ENCODE data around the gene NDUFA8.

NDUFA8 gene

DNA sequence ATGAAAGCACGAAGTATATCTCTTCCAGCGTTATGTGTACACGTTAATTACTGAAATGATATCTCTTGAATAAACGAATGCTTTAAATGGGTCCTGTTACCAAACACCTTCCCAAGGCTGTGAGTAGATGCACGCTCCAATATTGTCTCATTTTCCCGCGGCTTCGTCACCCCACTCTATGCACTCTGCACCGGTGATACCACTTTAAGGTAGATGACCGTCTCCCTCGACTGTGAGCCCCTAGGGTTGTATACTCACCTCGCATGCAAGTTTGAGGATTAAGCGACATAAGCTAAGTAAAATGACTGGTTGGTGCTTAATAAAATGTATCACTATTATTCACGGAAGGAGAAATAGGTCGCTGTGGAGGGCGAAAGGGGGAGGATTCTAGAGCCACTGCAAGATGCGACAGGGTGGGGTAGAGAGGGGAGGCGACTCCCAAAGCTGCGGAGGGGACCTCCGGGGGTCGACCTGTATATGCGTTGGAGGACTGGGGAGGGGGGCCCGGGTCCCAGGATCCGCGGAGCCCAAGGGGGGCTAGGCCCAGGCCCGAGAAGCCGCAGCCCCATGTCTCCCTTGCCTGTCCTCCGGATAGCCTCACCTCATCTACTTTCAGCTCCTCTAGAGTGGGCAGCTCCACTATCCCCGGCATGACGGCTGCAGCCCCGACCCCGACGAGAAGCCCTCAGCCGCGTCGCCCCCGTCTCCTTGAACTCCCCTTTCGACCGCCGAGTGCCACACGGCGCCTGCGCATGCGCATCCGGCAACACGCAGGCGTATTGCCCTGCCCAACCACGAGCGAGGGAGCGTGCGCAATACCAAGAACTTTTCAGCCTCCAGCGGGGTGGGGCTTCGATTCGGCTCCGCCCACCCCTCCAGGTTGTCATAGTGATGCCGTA lies at the start of gene NDUFA8, which contains the start of gene MORN5:
NDUFA8 (minus strand) TSS at position 754 of the 899 bp plus-strand sequence; CDS start at position 652, 102 bp downstream.
MORN5 (plus strand) TSS at position 883 of the 899 bp plus-strand sequence. CDS start 65 bp downstream, outside the sequence.
- peak; percentile 95 for DNase-seq

DNA sequence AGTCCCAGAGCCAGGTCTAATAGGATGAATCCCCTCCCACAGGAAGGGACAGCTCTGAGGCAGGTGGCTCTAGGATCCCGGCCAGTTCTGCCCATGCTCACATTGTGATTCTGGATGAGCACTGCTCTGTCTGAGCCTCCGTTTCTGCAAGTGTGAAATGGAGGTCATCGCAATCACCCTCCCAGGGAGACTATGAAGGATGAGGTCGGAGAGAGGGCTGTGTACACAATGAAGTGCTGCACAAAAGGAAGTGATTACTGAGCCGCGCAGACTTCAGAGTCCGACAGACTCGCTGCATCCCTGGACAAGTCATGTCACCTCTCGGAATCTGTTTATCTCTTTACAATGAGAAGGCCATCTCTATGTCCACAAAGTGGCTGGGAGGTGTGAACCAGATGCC lies 47.5 kb upstream of the NDUFA8 start:
- DNase-seq: no peak

DNA sequence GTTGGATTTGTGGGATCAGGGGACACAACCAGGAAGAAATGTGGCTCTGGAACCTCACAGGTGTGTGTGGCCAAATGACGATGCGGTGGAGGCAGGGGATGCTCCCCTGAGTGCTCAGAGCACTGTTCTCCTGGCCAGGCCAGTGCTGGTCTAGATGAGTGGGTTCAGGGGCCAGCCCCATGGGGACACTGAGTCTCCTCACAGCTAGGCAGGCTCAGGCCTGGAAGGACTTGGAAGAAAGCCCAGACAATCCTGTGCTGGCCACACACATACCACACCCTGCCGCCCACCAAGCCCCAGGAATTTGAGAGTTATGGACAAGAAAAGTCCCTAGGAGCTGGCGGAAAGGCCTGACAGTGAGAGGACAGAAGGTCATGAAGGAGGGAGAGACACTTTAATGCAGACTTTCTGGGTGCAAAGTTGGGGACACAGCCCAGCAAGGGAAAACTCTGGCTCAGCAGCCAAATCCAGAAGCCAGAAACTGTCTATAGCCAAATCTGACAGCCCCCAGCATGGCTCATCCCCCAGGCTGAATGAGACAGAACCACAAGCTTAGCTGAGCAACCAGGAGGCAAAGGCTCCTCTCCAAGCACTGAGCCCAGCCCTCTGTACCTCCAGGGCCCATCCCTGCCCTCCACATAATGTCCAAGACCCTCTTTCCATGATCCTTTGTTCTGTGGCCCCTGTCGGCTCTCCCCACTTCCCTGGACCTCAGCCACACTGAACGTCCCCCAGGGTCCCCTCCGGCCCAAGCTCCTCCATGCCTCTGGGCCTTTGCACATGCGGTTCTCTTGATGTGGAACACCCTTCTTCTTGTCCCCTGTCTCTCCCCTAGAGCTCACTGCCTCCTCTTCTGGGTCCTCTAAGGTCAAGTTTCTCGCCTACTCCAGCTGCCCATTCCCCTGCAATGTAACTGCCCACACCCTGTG lies 46.8 kb upstream of the NDUFA8 start:
- DNase-seq: peak; percentile 41

DNA sequence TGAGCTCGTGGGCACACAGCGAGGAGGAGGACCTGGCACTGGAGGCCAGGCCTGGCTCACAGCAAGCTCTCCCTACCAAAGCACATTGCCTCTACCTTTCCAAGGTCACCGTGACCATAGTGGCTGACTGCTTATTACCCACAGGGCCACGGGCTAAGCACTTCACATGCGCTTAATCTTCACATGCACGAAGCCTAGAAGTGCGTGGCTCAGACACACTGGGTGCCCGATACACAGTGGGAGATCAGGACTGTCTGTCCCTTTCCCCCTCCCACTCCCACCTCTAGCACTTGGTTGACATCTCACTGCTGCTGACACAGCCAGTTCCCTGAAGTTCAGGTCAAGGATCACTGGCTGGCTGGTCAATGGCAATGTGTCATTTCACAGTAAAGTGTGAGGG lies 45.6 kb upstream of the NDUFA8 start:
- DNase-seq: no peak

DNA sequence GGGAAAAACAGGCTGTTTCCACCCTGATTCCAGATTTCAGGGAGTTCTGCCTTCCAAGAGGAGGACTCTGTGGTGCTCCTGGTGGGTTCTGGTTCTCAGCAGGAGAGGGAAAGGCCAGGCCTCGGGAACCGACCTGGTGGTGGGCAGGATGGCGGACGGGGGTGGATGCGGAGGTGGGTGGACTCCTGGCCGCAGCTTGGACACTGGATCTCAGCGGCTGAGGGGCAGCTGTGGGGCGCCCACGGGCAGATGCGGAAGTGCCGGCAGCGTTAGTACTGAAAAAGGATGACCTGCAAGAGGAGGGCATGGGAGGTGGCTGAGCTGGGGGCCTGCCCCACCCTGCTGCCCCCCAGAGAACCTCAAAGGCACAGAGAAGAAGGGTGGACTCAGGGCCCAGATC lies 44.9 kb upstream of the NDUFA8 start:
- DNase-seq: no peak

DNA sequence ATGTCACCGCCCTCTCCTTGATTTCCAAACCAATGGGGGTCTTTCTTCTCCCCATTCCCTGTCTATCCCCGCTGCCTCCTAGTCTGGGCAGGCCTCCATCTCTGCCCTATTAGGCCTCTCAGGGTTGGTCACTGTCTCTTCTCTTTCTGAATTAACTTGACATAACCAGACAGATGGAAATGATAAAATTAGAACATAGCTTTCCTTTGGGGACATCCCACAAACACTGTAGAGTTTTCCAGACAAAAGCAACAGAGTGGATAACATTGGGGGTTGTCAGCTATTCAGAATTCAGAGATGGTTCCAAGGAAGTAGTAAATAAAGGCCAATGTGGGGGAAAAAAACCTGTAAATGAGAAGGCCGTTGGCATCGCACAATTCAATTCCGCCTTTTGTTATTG lies 44.5 kb upstream of the NDUFA8 start:
- DNase-seq: no peak

DNA sequence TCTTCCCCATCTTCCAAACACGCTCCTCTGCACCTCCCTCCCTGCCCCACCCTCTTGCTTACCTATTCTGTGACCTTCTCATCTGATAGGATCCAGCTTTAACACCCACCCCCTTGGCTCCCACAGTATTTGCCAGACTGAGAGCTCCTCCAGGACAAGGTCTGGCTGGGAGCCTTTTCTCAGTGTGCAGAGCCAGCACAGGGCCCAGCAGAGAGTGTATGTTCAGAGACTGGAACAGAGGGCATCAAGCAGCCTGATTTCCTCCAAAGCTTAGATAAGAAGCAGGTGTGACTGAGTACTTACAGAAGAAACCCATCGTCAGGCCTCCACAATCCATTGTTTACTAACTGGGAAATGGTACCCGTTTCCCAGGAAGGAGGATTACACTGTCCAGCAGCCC lies 42.5 kb upstream of the NDUFA8 start:
- DNase-seq: no peak

DNA sequence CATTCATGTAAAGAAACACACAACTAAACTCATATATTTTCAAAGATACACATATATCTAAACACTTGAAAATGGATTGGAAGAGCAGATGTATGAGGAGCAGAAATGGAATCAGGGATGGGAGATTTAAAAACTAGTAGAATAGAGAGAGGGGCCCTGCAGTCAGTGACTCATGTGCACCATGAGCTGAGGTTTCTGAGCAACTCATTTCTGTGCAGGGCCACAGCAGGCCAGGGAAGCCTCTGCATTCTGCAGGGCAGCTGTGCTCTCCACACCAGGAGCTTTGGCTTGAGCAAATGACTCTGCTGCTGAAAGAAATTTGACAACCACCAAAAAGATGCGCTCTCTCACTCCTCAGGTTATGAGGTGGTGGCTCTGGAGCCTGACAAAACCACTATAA lies 42.1 kb upstream of the NDUFA8 start:
- no peak for DNase-seq

DNA sequence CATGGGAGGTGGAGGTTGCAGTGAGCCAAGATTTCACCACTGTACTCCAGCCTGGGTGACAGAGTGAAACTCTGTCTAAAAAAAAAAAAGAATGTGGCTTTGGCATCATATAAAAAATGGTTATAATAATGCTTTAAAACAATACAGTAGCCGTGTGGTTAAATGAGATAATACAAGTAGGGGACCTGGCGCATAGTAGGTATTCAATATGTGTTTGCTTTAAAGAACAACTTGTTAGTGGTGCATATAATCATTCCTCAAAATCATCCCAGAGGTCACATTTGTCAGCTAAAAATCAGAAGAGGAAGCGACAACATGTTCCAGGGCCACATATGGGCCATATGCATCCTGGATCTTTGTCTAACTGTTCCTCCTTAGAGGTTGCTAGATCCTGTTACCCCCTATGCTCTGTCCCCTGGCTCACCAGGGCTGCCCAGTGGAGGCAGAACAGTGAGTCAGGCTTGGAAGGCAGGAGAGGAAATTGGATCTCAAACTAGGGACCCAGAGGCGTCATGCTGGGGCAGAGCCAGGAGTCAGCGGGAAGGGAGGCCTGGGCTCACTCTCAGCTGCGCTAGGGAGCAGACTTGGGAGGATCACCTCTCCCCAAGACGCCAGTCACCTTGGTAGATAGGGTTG lies 41.5 kb upstream of the NDUFA8 start:
- DNase-seq: no peak

DNA sequence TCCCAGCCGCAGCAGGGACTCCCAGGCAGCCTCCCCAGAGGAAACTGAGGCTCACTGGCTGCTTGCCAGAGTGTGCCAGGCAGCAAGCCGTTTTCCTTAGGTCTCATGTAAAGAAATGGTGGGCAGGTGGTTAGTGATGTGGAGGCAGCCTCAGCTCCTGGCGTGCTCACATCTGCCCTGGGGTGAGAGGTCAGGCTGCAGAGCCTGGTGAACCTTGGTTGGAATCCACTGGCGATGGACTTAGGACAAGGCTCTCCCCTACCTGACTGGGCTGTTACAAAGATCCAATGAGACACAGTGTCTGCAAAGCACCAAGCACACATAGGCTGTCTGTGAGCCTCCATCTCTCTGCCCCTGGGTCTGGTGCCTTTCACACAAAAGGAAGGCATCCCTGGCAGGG lies 38.3 kb upstream of the NDUFA8 start:
- no peak for DNase-seq

DNA sequence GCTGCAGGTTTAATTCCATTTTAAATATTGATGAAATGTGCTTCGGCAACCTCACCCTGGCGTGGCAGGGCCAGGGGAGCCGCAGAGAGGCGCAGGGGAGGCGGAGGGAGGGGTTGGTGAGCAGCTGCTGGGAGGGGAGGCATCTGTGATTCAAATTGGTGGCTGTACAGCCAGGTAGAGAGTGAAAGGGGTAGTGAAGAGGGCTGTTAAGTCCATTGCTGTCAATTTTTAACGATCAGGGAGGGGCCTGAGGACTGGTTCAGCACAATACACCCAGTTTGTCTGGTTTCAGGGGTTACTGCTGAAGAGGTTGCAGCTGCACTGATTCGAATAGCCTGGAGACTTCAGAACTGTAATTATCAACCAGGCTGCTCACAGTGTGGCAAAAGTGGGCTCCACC lies 37.8 kb upstream of the NDUFA8 start:
- DNase-seq: no peak

DNA sequence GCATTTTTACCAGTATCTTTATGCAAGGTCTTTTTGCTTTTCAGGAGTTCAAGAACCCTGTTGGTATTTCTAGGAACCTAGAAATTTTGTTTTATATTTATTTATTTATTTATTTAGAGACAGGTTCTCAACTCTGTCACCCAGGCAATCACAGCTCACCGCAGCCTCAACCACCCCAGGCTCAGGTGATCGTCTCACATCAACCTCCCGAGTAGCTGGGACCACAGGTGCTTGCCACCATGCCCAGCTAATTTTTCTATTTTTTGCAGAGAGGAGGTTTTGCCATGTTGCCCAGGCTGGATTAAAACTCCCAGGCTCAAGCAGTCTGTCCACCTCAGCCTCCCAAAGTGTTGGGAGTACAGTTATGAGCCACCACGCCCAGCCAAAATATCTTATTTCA lies 36.3 kb upstream of the NDUFA8 start:
- DNase-seq: no peak

DNA sequence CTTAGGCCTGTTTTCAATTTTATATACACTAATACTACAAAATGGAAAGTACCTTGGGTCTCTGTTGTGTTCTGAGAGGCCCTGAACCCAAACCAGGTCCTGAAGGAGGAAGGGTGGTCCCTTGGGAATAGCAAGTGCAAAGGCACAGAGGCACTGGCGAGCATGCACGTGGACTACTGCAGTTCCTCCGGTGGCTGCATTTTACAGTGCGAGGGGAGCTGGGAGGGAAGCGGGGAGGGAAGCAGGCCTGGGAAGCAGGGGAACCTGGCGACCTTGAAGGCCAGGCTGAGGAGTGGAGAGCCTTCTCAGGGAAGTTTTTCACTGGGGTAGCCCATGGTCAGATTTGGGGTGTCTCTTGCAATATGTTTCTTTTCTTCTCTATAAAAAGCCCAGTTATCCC lies 34.1 kb upstream of the NDUFA8 start:
- no peak for DNase-seq

DNA sequence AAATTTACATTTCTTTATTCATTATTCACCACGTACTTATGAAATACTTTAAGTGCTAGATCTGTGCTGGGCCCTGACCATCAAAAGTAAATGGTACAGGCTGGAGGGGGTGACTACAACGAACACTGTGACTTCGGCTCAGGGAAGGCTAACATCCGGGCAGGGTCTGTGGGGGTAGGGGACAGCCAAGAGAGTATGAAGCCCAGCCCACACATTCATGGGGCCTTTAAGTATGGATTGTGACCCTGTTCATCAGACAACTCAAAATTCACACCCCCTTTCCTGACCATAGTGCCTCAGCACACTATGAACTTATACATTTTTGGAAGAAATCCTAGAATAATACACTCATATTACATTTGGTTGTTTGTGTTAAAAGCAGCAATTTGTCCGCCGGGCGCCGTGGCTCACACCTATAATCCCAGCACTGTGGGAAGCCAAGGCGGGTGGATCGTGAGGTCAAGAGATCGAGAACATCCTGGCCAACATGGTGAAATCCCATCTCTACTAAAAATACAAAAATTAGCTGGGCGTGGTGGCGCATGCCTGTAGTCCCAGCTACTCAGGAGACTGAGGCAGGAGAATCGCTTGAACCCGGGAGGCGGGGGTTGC lies 33.4 kb upstream of the NDUFA8 start:
- DNase-seq: no peak

DNA sequence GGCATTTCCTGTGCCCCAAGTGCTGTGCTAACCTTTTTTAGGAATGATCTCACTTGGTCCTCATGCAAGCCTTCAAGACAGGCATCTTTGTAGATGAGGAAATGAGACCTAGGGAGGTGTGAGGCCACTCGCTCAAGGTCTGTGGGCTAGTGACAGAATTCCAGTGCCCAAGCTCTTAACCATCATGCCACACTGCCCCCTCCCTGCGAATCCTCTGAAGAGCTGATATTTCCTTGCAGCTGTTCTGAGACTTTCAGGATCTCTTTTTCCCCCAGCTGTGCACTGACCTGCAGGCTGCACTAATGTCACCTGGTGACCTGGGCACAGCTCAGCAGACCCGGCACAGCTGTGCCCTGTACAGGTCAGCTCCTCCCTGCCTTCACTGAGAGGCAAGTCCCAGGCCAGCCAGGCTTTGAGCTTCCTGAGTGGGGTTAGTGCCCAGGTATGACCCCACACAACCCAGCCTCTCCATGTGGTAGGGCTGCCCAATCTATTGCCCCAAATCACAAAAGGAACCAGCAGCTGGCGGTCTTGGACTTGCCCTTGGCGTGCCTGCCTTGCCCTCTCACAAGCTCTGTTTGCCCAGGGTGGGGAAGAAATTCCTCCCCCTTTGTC lies 32.8 kb upstream of the NDUFA8 start:
- no peak for DNase-seq

DNA sequence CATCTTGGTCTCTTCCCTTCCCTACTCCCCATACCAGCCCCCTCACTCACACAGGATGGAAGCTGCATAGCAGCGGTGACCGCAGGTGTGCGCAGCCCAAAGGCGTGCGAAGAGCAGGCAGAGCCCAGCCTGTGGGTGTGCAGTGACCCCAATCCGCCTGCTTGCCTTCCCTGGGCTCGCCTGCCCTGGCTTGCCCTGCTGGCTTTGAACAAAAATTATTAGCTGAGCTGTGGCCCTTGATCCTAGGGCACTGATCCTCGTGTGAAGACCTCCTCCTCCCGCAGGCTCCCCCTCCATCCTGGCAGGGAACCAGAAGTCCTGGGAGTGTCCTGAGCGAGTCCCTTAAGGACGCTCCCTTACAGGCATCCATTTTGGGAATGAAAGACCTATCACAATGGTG lies 32.0 kb upstream of the NDUFA8 start:
- DNase-seq: peak; percentile 10

DNA sequence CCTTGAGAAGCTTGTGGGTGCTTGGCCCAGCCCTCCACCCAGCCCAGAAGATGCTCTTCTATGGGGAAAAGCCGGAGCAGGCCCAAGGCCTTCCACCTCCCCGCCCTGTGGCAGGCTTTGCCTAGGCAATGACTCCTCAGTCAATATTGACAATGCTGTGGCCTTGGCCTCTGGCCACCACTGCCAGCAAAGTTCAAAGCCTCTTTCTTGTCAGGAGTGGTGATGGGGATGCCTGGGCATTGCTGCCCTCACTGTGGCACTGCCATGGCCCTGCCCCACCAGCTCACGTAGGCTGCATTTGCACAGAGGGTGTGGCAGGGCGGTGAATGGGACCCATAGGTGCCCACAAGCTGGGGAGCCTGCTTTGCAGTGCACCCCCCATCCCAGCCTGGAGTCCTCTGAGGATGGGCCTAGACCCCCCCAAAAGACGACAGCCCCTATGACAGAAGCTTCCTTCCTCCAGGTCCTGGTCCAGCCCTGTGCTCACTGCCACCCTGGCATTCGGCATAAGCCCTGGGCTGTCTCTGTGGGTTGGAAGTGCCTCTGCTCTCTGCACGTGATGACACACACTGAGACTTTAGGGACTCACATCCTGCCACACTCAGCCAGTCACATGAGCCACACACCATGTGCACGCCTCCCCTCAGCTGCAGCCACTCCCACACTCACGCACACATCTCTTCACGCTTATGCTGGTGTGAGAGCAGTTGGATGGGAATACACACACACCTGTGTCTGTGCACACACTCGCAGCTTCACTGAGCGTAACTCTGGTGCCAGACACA lies 31.2 kb upstream of the NDUFA8 start:
- no peak for DNase-seq

DNA sequence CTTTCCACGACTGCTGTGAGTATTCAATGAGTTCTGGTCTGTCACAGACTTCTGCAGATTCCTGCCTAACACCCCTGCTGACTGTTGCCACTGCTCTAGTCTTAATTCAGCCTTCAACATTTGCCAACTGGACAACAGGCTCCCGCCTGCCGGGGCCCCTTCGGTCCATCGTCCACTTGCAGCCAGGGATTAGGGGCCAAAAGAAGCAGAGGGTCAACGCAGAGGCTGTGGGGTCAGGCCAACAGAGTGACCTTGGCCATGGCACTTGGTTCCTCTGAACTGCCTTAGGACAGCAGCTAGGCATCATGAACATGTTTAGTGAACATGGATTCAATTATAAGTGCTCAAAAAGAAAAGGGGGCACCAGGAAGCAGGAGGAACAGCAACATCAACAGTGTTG lies 28.8 kb upstream of the NDUFA8 start:
- DNase-seq: no peak

DNA sequence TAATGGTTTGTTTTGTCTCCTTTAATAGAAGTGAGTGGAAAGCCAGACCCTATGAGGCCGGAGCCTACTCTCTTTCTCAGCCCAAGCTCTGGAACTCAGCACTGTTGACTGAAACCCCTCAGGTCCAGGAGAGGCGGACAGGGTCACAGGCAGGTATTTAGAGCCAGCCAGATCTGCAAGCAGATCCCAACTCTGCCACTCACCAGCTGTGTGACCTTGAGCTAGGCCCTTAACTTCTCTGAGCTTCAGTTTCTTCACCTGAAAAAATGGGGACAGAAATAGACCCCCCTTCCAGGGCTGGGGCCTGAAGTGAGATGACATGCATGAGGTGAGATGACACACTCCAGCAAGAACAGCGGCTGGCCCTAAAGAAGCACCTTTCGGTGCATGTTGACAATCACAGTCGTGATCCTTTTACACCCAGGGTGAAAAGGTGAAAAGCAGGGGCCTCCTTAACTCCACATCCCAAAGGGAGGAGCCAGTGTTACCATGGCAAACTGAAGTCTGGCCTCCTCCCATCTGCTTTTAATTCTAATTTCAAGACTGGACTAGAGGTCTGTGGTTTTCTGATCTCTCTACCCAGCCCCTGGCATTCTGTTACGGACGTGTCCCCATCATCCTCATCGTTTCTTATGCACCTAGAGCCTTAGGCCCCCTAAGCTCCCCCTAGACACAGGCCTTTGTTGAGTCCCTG lies 27.3 kb upstream of the NDUFA8 start:
- no peak for DNase-seq

DNA sequence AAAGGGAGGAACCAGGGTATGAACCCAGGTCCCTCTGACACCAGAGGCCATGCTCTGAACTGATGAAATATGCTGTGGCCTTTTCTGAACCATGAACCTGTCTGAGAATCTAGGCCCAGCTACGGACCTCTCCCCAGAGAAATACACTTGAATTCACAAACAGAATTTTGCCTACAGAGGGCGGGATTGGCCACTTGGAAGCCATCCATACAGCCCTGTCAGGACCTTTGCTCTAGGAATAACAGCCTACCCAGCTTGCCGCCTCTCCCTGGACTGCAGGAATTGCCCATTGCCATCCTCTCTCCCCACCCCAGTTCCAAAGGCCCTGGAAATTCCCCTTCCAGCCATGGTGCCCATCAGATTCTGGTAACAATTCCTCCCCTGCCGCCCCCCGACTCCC lies 26.7 kb upstream of the NDUFA8 start:
- no peak for DNase-seq

DNA sequence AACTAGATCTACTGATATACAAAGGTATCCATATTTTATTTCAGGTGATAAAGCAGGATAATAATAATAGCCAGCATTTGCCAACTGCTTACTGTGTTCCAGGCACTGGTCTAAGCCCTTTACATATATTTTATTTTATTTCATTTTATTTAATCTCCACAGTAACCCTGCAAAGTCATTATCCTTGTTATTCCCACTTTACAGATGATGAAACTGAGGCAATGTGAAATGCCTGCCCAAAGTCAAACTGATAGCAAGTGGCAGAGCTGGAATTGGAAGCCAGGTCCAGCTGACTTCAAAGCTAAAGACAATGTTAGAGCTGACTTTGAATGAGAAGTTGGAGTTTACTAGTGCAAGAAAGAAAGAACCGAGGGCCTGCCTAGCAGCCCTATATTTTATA lies 25.0 kb upstream of the NDUFA8 start:
- no peak for DNase-seq

All from kidney glomerular epithelial cell (primary cell).